GM12872 (cell line): Measurements from ENCODE around the gene TRPM6.

Experiments
- TF ChIP-seq, protein P1 (sequence below): IDR thresholded peaks from 3 replicates; pipeline ENCODE4 v1.5.1; 2011; ENCODE audit warnings: low read depth, mild to moderate bottlenecking, low read length, moderate library complexity; ENCODE audit not compliant: insufficient read depth

The TRPM6 gene, protein sequence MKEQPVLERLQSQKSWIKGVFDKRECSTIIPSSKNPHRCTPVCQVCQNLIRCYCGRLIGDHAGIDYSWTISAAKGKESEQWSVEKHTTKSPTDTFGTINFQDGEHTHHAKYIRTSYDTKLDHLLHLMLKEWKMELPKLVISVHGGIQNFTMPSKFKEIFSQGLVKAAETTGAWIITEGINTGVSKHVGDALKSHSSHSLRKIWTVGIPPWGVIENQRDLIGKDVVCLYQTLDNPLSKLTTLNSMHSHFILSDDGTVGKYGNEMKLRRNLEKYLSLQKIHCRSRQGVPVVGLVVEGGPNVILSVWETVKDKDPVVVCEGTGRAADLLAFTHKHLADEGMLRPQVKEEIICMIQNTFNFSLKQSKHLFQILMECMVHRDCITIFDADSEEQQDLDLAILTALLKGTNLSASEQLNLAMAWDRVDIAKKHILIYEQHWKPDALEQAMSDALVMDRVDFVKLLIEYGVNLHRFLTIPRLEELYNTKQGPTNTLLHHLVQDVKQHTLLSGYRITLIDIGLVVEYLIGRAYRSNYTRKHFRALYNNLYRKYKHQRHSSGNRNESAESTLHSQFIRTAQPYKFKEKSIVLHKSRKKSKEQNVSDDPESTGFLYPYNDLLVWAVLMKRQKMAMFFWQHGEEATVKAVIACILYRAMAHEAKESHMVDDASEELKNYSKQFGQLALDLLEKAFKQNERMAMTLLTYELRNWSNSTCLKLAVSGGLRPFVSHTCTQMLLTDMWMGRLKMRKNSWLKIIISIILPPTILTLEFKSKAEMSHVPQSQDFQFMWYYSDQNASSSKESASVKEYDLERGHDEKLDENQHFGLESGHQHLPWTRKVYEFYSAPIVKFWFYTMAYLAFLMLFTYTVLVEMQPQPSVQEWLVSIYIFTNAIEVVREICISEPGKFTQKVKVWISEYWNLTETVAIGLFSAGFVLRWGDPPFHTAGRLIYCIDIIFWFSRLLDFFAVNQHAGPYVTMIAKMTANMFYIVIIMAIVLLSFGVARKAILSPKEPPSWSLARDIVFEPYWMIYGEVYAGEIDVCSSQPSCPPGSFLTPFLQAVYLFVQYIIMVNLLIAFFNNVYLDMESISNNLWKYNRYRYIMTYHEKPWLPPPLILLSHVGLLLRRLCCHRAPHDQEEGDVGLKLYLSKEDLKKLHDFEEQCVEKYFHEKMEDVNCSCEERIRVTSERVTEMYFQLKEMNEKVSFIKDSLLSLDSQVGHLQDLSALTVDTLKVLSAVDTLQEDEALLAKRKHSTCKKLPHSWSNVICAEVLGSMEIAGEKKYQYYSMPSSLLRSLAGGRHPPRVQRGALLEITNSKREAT (N-terminal part only)

GRCh38 chr9:74887041-74887980, at the start of gene TRPM6:
TSS of gene TRPM6 (minus strand) at chr9:74887921. CDS start at chr9:74887856, 65 bp downstream.
- TF ChIP-seq, protein P1, sequence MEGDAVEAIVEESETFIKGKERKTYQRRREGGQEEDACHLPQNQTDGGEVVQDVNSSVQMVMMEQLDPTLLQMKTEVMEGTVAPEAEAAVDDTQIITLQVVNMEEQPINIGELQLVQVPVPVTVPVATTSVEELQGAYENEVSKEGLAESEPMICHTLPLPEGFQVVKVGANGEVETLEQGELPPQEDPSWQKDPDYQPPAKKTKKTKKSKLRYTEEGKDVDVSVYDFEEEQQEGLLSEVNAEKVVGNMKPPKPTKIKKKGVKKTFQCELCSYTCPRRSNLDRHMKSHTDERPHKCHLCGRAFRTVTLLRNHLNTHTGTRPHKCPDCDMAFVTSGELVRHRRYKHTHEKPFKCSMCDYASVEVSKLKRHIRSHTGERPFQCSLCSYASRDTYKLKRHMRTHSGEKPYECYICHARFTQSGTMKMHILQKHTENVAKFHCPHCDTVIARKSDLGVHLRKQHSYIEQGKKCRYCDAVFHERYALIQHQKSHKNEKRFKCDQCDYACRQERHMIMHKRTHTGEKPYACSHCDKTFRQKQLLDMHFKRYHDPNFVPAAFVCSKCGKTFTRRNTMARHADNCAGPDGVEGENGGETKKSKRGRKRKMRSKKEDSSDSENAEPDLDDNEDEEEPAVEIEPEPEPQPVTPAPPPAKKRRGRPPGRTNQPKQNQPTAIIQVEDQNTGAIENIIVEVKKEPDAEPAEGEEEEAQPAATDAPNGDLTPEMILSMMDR, result no peak

DNA sequence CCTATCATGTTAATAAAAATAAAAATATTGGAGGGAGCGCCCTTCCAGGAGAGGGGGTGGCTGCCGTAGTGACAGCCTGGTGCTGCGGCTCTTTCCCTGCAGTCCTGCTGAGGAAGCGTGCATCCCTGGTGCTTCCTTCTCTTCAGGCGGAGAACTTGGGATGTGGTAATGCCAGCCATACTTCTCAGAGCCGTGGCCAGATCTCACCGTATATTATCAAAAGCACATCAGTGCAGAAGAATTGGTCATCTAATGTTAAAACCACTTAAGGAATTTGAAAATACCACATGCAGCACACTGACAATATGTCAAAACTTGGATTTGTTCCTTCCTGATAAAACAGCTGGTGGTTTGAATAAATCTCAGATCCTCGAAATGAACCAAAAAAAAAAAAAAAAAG, 47.3 kb upstream of the TRPM6 start:
- TF ChIP-seq, protein P1, result no peak

GRCh38 chr9:74921737-74922136, 34.0 kb upstream of the TRPM6 start:
- TF ChIP-seq, protein P1, result no peak

DNA sequence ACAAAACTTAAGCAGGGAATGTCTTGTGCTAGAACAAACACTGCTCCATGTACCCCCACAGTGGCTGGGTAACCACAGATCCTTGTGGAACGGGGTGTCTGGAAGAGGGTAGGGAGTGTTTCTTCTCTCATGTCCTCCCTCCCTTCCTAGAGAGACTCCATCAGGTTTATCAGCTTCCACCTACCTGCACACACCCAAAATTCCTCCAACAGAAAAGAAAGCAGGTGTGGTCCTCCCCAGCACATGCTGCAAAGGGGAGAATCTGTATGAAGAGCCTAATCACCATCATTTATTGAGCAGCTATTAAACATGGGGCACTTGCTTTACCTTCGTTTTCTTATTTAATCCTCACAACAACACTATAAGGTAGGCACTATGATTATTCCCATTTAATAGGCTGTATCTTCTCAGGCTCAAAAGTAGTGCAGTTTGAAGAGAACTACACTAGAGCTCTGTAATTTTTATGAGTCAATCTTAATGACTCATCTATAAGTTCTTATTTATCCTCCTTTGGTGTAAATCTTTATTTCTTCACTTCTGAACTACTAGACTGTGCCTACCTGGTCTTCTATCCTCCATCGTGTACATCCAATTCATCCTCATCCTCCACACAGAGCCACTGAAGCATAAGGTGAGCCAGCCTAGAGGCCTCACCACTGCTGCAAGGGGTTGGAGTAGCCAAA, 33.4 kb upstream of the TRPM6 start:
- TF ChIP-seq, protein P1, result no peak

GRCh38 chr9:74910036-74910435, 22.3 kb upstream of the TRPM6 start:
- TF ChIP-seq, protein P1, result no peak

GRCh38 chr9:74908665-74909064, 20.9 kb upstream of the TRPM6 start:
- TF ChIP-seq, protein P1, result no peak
